MM.1S (cell line): Measurements from ENCODE around the gene SURF6.

ENCODE experiments used
- CTCF ChIP-seq: fragments of 300-600 bp; sonication (generic); IDR thresholded peaks from 2 replicates; pipeline ENCODE4 v1.5.1; 2016; ENCODE audit warnings: antibody characterized with exemption, low read length, mixed read lengths
- EZH2 ChIP-seq: fragments of 300-600 bp; sonication (generic); optimal IDR thresholded peaks from 2 replicates; pipeline ENCODE3; 2017; ENCODE audit warnings: low read depth, mild to moderate bottlenecking, antibody characterized with exemption, low read length, mixed read lengths
- EZH2phosphoT487 ChIP-seq: fragments of 300-600 bp; sonication (generic); IDR thresholded peaks from 2 replicates; pipeline ENCODE4 v1.6.1; 2018; ENCODE audit warnings: antibody characterized with exemption, low read length

DNA sequence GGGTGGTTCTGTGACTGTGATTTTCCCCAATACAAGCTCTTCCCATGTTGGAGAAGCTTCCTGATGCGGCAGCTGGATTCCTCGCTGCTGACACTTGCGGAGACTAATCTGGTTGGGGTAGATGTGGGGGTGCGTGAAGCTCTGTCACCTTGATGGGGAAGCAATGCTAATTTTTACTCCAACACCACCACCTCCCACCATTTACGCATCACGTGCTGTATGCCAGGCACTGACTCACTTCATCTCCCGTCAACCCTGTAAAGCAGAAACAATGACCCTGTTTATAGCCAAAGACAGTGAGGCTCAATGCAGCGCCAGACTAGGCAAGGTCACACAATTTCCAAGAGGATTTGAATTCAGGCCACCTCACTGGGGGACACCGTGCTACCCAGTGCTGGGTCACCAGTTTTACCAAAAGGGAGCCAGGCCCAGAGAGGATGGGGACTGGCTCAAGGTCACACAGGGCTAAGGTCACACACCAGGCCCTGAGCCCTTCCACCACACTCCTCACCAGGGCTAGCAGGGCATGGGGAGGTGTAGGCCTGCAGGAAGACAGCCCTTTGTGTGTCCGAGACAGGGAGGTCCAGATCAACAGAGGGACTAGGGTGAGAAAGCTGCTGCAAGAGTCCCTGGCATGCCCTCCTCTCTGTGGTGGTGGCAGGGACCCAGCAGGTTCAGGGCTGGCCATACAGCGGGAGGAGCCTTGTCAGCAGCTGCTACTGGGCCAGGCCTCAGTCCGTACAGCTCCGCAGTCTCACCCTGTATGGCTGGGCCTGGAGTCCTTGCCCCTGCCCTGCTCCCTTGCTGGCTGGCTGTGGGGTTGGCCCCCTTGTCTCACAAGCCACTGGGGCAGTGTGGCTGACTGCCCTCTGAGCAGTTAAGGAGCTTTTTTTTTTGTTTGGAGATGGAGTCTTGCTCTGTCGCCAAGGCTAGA is 43.4 kb upstream of the SURF6 start:
- no peak for TF ChIP-seq CTCF
- no peak for TF ChIP-seq EZH2
- TF ChIP-seq EZH2phosphoT487 = no peak
